NOMO-1 treated with dmso at 0.1 percent for 144 hours (cell line): Measurements from ENCODE around the gene OCIAD2.
A peak's percentile ranks its signal among the peaks of the same experiment; 100 is the strongest.
"Not testable (repeated sequence)": the region's sequence is repeated elsewhere in the genome, so short reads cannot be mapped to it uniquely, and the experiment has no call there.

ENCODE experiments used
- DNase-seq: peaks from one replicate; lab custom pipeline; 2025; ENCODE audit not compliant: unreplicated experiment; lab: John Stamatoyannopoulos, UW

OCIAD2 gene, protein sequence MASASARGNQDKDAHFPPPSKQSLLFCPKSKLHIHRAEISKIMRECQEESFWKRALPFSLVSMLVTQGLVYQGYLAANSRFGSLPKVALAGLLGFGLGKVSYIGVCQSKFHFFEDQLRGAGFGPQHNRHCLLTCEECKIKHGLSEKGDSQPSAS

DNA sequence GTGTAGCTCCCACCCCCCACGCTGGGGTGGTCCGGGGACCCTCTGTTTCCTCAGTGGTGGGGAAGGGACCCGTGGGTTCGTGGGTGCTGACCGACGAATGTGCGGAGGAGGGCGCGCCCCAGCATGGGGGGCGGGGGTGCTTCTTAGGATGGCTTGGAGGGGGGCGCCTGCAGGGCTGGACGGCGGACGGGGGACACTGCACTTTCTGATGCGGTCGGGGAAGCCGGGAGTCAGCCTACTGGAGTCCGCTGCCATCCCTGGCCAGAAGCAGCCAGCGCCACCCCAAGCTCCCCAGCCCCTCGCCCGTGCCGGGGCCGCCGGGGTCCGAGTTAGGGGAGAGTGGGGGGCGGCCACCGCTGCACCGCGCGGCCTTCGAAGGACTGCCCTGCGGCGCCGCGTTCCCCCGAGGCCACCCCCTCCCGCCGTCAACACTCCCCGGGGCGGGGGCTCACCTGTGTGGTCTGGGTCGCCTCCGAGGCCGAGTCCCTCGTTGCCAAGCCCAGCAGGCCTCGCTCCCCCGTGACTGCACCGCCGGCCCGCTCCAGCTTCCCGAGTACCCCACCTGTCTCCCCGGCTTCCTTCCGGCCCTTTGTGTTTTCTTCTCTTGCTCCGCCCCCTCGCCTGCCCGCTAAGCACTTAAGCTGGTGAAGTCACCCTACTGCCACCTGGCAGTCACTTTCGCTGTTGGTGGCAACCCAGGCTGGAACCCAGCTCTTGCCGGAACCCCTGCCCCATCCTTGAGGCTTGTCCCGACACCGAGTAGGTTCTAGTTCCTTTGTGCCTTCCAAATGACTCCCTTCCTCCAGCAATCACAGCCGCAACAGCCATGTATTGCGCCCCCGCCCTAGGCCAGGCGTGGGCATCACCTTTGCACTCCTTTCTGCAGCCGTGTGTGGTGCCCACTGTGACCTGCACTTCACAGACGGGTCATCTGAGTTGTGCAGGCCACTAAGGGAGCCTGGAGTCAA lies at the start of gene OCIAD2:
Gene OCIAD2, minus strand, starts transcription at position 569 of the 968 bp plus-strand sequence. CDS start 2,225 bp downstream, outside the sequence.
- peak; percentile 64 for DNase-seq

DNA sequence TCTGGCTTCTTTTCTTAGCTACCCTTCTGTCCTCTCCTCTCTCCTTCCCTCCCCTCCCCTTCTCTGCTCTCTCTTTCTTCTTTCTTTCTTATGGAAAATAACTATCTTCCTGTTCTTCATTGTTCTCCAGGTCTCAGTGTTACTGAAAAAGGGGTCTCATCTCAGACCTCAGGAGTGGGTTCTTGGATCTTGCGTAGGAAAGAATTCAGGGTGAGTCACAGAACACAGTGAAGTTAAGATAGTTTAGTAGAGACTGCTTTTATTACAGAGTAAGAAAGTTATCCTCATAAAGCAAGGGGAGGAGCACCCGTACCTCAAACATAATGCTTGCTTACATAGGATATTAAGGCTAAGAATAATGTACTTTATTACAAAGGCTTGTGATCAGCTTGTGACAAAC lies 47.7 kb upstream of the OCIAD2 start:
- no peak for DNase-seq

DNA sequence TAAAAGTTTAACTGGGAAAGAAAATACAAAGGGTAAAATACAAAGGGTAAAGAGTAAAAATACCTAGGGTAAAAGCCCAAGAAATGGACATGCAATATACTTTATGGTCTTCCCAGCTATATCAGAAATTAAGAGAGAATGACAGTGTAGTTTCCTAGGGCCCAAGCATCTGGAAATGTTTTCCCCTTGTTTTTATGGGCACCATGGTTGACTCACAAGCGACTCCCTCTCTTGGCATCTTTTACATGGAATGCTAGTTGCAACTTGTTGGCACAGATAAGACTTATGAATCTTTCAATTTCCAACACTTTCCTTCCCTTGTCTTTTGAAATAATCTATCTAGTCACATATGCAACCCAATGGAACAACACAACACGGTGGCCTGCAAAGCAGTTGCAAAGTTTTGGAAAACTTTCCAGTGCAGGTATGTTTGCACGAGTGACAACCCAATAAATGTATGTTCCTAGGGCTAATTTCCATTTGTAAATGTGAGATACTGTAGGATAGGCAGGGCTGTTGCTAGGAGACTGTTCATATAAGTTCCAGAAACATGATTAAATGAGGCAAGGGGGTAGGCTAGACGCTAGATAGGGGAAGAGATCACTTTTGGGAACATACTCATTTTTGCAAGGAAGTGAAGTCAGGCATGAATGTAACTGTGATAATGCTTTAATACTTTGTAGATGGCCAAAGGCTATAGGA lies 43.1 kb upstream of the OCIAD2 start:
- DNase-seq: no peak

DNA sequence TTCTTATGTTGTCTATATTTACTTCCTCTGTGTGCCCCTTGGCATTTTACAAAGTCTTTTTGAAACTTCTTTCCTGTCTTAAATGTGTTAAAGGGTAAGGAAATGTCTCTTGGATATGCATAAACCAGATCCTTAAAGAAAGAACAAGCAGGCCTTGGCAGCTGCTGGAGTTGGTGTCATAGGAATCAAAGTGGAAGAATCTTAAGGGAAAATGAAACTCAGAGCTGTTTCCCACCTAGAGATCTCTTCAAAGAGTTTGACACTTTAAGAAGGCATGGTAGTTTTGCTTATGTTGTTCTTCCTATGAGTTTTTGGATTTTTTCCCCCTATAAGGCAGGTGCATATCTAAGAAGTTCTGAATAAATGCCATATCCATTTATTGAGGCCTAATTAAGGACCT lies 42.5 kb upstream of the OCIAD2 start:
- DNase-seq: no peak

DNA sequence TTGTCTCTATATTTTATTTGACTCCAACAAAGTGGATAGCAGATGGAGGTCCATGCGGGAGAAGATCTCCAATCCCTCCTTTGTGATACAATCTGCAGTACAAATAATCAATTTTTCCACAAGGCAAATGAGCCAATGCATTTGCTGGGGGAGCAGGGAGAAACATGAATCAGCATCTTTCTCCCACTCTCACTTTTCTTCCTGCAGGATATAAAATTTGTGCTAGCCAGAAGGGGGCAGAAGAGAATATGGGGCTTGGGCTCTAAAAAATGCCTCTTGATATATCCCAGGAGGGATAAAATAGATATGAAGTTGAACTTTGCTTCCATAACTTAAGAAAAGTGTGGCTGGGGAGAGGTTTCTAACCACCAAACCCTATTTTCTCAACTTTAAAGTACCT lies 41.2 kb upstream of the OCIAD2 start:
- DNase-seq: no peak

DNA sequence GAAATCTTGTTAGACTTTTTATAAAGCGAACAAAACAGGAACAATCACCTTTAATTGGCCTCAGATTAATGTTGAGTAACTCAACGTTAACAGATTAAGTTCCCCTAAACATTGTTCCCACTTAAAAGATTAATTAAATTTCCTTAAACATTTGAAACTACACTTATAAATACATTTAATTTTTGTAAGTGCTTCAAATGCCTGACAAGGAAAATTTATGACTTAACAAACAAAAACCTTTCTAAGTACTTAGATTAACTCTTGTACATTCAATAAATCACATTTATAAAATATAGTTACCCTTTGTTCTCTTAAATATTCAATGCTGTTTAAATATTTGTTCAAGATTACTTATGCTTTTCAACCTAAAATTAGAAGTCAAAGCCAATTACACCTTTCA lies 39.4 kb upstream of the OCIAD2 start:
- DNase-seq: no peak

DNA sequence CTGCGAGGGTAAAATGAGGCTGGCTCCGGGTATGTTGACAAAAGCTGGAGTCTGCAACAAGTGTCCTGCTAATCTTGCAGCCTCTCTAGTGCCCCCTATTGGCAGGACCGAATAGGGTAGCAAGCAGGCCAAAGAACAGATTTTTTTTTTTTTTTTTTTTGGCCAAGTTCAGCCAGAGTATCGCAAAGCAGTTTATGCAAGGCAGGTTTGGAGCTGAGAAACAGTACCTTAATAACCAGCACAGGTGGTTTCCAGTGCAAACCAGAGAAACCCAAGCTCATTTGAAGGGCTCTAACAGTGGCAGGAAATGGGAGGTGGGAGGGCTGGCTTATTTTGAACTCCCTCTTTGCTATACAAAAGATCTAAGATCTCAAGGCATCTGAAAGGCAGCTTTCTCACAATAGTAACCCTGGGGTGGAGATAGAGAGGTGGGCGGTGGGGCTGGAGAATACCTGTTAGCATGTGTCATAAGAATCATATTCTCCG lies 38.2 kb upstream of the OCIAD2 start:
- DNase-seq: no peak

DNA sequence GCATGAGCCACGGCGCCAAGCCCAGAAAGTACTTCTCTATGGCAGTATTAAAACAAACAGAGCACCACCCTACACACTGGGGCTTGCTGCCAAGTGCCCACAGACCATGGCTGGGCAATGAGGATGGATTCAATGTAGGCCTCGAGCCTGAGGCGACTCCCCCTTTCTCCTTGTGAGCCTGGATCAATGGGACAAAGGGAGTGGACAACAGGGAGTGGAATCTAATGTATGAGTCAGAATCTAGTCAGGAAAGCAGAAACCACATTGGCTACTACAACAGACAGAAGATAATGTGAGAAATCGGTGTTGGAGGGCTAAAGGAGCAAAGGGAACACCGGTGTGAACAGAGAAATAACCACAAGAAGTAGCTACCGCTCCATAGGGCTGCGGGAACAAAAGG lies 37.7 kb upstream of the OCIAD2 start:
- no peak for DNase-seq

DNA sequence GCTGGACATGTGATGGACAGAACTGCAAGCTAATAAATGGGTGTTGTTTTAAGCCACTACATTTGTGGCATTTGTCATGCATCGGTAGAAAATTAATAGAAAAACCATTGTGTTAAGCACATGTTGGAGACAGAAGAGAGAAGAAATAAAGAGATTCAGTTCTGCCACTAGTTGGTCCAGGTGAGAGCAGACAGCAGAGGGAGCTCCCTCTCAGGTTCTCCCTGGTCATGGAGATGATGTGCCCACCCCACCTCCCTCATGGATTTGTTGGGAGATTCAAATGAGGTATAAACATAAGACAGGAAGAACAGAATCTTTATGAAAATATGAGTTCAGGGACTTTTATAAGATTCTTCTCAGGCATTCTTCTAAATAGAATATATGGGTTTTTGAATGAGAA lies 36.8 kb upstream of the OCIAD2 start:
- no peak for DNase-seq

DNA sequence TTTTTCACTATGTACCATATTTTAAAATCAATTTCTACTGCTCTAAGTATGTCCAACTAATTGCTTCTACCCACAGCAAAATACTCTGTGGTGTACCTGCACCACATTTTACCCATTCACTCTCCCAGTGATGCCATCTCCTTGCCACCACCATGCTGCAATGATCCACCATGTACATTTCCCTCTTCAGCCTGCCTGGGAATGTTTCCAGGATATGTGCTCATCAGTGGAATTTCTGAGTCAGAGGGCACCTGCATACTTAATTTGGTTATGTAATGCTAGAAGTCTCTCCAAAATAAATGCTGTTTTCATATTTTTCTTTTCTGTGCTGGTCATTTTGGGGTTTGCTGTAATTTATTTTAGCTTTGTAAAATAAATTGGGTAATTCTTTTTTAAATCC lies 33.2 kb upstream of the OCIAD2 start:
- DNase-seq: no peak

DNA sequence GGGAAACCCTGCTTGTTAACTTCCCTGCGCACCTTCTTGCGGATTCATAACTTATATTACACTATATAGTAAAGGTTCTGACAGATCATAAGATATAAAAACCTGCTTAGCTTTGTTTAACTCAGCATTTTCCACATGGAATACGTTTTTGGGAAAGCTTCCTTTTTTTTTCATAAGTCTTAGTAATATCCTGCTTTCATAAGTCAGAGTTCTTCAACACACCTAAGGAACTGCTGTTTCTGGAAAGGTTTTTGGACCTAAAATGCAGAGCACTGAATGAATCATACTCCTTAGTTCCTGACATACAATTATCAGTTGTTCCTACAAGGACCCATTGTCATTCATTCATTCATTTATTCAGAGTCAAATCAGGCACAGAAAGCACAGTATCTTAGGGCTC lies 32.3 kb upstream of the OCIAD2 start:
- DNase-seq: no peak

DNA sequence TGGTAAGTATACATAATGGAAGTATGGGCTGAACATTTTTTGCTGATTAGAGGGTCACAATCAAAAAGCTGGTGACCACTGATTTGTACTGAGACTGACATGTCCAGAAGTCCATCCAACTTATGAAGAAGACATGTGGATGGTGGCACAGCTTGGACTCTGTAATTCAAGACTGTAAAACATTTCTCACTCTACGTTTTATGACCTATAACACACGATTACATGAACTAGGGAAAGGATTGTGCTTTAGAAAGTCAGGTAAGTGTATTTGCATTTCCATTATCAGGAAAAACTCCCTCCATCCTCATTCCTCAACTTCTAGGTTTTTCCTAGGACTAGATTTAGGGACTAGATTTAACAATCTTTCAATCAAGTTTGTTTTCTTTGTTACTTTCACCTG lies 30.5 kb upstream of the OCIAD2 start:
- DNase-seq: no peak

DNA sequence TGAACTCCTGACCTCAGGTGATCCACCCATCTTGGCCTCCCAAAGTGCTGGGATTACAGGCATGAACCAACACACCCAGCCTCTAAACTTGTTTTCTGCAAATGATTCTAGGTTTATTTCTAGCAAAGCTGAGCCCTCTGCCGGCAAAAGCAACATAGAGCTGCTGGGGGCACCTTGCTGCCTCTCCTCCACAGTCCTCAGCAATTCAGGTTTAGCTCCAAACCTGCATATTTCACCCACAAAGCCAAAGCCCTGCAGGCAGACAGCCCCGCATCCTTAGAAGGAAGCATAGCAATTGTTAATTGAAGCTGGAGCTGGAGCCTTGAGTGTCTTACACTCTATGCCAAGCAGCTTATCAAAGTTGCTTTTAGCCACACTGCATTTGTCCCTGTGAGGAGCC lies 24.9 kb upstream of the OCIAD2 start:
- DNase-seq: no peak

DNA sequence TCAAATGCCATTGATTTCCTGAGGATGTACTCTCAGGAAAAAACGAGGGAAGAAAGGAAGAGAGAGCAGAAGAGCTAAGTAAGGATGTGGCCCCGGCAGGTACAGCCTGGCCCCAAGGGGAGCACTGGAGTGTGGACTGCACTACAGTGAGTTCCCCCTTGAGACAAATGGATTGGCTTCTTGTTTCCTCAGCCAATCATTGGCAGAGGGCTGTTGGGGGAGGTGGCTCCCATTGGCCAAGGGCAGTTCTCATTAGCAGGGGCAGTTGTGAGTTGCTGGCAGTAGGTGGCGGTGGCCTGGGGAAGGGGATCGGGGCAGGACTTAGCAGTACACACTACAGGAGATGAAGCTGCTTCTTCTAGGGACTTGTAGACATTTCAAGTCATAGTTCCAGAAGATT lies 24.1 kb upstream of the OCIAD2 start:
- no peak for DNase-seq

DNA sequence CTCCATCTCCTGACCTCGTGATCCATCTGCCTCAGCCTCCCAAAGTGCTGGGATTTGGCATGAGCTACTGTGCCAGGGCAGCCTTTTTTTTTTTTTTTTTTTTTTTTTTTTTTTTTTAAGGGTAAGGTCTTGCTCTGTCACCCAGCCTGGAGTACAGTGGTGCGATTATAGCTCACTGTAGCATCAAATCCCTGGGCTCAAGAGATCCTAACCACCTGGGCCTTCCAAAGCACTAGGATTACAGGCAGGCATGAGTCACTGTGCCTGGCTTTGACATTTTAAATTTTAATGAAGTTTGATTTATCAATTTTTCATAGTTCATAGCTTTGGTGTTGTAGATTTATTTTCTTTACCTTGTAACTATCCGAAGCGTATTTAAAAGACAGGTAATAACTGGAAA lies 17.8 kb upstream of the OCIAD2 start:
- DNase-seq: no peak

DNA sequence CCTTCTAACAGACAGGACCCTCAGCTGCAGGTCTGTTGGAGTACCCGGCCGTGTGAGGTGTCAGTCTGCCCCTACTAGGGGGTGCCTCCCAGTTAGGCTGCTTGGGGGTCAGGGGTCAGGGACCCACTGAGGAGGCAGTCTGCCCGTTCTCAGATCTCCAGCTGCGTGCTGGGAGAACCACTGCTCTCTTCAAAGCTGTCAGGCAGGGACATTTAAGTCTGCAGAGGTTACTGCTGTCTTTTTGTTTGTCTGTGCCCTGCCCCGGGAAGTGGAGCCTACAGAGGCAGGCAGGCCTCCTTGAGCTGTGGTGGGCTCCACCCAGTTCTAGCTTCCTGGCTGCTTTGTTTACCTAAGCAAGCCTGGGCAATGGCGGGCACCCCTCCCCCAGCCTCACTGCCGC lies 16.5 kb upstream of the OCIAD2 start:
- DNase-seq: not testable (repeated sequence)

DNA sequence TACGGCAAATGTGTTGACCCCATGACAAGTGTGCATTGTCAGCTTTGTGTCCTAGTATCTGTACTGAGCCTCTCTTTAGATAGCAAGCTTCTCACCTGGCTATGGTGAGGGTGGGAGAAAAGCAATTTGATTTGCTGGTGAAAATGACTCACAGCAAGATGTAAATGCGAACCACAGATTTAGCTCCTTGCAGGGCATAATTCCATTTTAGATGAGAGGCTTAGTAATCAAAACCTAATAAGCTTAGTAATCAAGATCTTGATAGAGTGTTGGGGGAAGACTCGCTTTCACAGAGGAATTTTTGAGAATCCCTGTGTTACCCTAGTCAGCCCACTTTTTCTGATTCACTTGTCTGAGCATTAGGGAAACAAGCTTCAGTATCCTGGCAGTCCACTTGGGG lies 7.7 kb upstream of the OCIAD2 start:
- DNase-seq: no peak

DNA sequence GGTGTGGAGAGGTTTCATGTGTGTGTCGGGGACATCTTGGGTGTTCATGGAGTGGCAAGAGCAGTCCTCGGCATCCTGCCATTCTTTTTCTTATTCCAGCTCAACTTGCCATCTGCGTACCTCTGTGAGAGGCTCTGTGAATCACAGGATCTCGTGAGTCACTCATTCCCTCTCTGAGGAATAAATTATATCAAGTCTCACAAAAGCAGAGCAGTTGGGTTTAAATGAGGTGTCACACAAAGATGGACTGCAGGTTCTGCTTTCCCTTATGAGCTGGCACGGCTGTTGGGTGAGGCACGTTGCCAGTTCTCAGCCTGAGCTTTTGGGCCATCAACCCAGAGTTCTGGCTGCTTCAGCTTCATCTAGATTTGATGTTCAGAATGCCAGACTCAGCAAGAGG lies 6.8 kb upstream of the OCIAD2 start:
- no peak for DNase-seq

DNA sequence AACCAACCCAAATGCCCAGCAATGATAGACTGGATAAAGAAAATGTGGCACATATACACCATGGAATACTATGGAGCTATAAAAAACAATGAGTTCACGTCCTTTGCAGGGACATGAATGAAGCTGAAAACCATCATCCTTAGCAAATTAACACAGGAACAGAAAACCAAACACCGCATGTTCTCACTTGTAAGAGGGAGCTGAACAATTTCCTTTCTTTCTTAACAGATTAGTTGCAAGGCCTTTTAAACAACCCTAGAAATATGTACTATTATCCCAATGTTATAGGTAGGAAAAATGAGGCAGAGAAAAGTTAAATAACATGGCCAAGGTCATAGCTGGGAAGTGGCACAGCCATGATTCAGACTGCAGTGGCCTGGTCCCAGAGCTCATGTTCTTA lies 5.8 kb upstream of the OCIAD2 start:
- DNase-seq: no peak

DNA sequence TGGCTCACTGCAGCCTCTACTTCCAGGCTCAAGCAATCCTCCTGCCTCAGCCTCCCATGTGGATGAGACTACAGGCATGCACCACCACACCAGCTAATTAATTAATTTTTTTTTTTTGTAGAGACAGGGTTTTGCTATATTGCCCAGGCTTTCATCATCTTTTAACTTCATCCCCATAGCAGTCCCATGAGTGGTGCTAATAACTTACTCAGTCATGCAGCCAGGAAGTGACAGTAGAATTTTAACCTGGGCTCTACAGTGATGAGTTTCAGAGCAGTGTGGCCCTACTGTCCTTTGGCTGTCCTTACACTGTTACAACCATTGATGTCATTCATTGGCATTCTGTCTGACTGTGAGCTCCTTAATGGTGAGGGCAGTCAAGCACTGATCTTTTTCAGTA lies 3.9 kb upstream of the OCIAD2 start:
- no peak for DNase-seq

DNA sequence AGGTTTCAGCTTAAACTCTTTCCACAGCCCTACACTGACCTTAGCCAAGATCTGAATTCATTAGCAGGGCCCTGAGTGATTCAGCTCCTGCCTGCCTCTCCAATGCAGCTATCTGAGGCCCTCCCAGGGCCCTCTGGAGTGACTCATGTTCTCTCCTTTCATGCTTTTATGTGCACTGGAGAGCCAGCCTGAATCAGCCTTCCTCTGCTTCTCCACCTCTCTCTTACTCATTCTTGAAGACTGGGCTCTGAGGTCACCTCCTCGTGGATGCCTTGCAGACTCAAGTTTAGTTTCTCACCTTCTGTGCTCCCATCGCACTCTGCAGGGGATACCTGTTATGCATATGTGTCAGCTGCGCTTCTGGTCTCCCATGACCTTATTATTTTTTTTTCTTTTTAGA lies 3.1 kb upstream of the OCIAD2 start:
- no peak for DNase-seq

DNA sequence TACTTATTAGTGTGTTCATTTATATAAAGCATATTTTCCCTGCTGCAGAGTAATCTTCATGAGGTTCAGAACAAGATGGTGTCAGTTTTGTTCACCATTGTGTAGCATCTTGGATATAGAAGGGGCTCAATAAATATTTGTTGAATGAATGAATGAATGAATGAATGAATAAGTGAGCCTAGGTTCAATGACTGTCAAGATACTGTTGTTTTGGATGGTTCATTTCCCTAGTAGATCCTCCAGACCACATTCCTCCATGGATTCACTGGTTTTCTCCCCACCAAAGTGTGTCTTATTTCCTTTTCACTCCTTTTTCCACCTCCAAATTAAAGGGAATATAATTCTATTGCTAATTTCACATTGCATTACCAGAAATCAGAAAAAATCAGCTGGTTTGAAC lies 2.1 kb upstream of the OCIAD2 start:
- DNase-seq: no peak
